ENCODE measurements around the gene PRPF6. TPM values are rescaled to one million over a fixed set of nuclear protein-coding genes. Genes with fewer than 3 reads are reported as not detected.

The PRPF6 gene
- total RNA-seq, 1 donor from 2014 or later = 51.9 TPM

DNA sequence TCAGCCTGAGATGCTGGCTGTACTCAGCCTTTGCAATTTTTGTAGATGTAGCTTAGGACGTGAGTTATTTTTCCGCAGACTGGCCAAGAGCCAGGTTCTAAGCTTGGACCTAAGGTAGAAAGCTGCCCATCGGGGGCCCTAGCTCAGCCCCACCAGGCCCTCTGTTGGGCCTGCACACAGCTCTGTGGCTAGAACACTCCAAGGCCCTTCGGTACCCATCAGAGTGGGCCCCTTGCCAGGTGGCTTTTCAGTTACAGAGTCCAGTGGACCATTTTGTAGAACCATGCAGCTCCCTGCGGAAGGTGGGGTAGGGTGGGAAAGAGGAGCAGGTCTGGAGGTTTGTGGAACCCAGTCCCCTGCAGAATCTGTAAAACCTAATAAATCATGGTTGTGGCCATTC, 47.3 kb upstream of the PRPF6 start:
- Histone ChIP-seq H3K9me3 (ENCODE audit: low read depth) (no peaks in the 10 kb centered on the region), H3K36me3 (no peaks in the 10 kb centered on the region), H3K4me1 (no peaks in the 10 kb centered on the region), H3F3A (ENCODE audit: low read depth) (peaks cover 3% of the 10 kb centered on the region), H3K4me3 (no peak overlapping the region), H3K9ac (no peak overlapping the region), H3K27me3 (no peaks in the 10 kb centered on the region), H2AFZ (replicated peaks) (no peak overlapping the region), H3K27ac (no peak overlapping the region), H3K4me2 (no peak overlapping the region), H4K20me1 (ENCODE audit: low read depth) (peaks cover 13% of the 10 kb centered on the region), H3K79me2 (ENCODE audit: low read depth) (no peaks in the 10 kb centered on the region)
- Mint-ChIP-seq H3K36me3 (peaks cover 40% of the 10 kb centered on the region), H3K4me3 (no peak overlapping the region), H3K27me3 (ENCODE audit: insufficient read depth, low read depth) (peaks cover 4% of the 10 kb centered on the region), H3K4me1 (peaks cover 2% of the 10 kb centered on the region), H3K9me3 (no peaks in the 10 kb centered on the region), H3K27ac (no peak overlapping the region)
- no peak for TF ChIP-seq EZH2phosphoT487 (IDR thresholded peaks at IDR 0.05)
- TF ChIP-seq, protein P1, sequence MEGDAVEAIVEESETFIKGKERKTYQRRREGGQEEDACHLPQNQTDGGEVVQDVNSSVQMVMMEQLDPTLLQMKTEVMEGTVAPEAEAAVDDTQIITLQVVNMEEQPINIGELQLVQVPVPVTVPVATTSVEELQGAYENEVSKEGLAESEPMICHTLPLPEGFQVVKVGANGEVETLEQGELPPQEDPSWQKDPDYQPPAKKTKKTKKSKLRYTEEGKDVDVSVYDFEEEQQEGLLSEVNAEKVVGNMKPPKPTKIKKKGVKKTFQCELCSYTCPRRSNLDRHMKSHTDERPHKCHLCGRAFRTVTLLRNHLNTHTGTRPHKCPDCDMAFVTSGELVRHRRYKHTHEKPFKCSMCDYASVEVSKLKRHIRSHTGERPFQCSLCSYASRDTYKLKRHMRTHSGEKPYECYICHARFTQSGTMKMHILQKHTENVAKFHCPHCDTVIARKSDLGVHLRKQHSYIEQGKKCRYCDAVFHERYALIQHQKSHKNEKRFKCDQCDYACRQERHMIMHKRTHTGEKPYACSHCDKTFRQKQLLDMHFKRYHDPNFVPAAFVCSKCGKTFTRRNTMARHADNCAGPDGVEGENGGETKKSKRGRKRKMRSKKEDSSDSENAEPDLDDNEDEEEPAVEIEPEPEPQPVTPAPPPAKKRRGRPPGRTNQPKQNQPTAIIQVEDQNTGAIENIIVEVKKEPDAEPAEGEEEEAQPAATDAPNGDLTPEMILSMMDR (IDR thresholded peaks at IDR 0.05) = no peak
- TF ChIP-seq EZH2 (IDR thresholded peaks at IDR 0.05) = no peak
- no peak for DNase-seq (ENCODE audit: low spot score)

DNA sequence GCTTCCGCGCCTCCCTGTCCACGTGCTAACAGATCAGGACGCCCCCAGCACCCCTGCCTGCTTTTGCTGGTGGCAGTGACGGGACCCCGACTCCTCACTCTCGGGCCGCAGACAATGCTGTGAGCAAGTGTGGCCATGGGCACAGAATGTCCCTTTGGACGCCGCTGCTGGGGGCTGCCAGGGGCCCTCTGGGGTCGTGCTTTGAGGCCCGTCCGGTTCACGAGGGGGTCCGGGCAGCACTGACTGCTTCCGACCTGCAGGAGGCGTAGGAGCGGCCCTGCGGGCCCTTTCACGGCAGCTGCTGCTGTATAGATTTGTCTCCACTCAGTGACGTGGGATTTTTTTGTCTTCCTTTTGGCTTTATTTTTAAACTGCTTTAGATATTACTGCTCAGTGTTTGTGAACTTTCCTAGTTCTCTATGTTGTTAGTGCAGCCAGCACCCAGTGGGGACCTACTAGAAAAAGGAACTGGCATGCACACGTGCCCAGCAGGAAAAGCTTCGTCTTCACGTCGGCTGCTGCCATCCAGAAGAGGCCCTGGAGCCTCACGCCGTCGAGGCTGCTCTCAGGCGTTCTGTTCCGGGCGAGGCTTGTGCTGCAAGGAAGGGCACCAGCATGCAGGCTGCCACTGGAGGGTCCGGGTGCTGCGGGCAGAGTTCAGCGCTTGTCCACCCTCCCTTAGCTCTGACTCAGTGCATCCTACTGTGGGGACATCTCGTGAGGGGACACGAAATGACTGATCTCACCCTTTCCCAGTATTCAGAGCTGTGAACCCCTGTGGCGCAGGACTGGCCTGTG, 46.5 kb upstream of the PRPF6 start:
- H3K4me2 ChIP-seq = no peak overlapping the region
- H3K36me3 ChIP-seq = no peaks in the 10 kb centered on the region
- no peak overlapping the region for H3K4me3 ChIP-seq
- peaks cover 21% of the 10 kb centered on the region for H4K20me1 ChIP-seq (ENCODE audit: low read depth)
- H3K27ac Mint-ChIP-seq = no peak overlapping the region
- no peaks in the 10 kb centered on the region for H3K4me1 ChIP-seq
- H3K27me3 Mint-ChIP-seq (ENCODE audit: insufficient read depth, low read depth) = peaks cover 4% of the 10 kb centered on the region
- H3K9me3 Mint-ChIP-seq = no peaks in the 10 kb centered on the region
- H3K4me1 Mint-ChIP-seq = peaks cover 2% of the 10 kb centered on the region
- no peak overlapping the region for H3K9ac ChIP-seq
- H3F3A ChIP-seq (ENCODE audit: low read depth) = peaks cover 3% of the 10 kb centered on the region
- H3K4me3 Mint-ChIP-seq = no peak overlapping the region
- H3K27me3 ChIP-seq = no peaks in the 10 kb centered on the region
- TF ChIP-seq EZH2 (IDR thresholded peaks at IDR 0.05) (no peak), EZH2phosphoT487 (IDR thresholded peaks at IDR 0.05) (no peak)
- TF ChIP-seq, protein P1 (IDR thresholded peaks at IDR 0.05) = peak; percentile 64
- H3K36me3 Mint-ChIP-seq = peaks cover 36% of the 10 kb centered on the region
- no peak overlapping the region for H2AFZ ChIP-seq (replicated peaks)
- H3K79me2 ChIP-seq (ENCODE audit: low read depth) = no peaks in the 10 kb centered on the region
- H3K27ac ChIP-seq = no peak overlapping the region
- DNase-seq (ENCODE audit: low spot score) = peak; percentile 64
- H3K9me3 ChIP-seq (ENCODE audit: low read depth) = no peaks in the 10 kb centered on the region

DNA sequence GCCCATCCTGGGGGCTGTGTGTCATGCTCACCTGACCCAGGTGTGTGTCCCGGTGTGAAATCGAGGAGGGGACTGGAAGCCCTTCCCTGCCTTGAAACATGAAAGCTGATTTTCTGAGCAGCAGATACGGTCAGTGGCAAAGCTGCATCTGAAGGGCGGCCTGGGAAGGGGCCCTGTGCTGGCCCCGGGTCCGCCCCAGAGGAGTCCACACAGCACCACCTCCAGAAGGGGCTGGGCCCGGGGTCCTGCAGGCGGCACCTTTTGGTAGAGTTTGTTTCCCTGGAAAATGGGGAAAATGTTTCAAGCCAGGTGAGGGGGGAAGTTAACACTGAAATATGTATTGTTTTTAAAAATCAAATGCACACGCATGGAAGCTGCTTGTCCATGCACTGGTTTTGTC, 45.5 kb upstream of the PRPF6 start:
- H3K36me3 Mint-ChIP-seq = peaks cover 32% of the 10 kb centered on the region
- no peaks in the 10 kb centered on the region for H3K9me3 ChIP-seq (ENCODE audit: low read depth)
- H3K27ac Mint-ChIP-seq = no peak overlapping the region
- H3K4me2 ChIP-seq = no peak overlapping the region
- no peaks in the 10 kb centered on the region for H3K4me1 ChIP-seq
- H3K27me3 Mint-ChIP-seq (ENCODE audit: insufficient read depth, low read depth) = peaks cover 4% of the 10 kb centered on the region
- H3K4me3 ChIP-seq = no peak overlapping the region
- H3K27me3 ChIP-seq = no peaks in the 10 kb centered on the region
- peaks cover 3% of the 10 kb centered on the region for H3F3A ChIP-seq (ENCODE audit: low read depth)
- peaks cover 2% of the 10 kb centered on the region for H3K4me1 Mint-ChIP-seq
- H3K79me2 ChIP-seq (ENCODE audit: low read depth) = no peaks in the 10 kb centered on the region
- H2AFZ ChIP-seq (replicated peaks) = no peak overlapping the region
- H3K27ac ChIP-seq = no peak overlapping the region
- H3K9me3 Mint-ChIP-seq = no peaks in the 10 kb centered on the region
- H3K4me3 Mint-ChIP-seq = no peak overlapping the region
- peaks cover 29% of the 10 kb centered on the region for H4K20me1 ChIP-seq (ENCODE audit: low read depth)
- no peak for TF ChIP-seq EZH2phosphoT487 (IDR thresholded peaks at IDR 0.05)
- TF ChIP-seq, protein P1 (IDR thresholded peaks at IDR 0.05) = no peak
- H3K36me3 ChIP-seq = no peaks in the 10 kb centered on the region
- DNase-seq (ENCODE audit: low spot score) = no peak
- no peak overlapping the region for H3K9ac ChIP-seq
